GM23338 (cell line): ENCODE measurements around the gene TCF7L1. TPM values are rescaled to one million over a fixed set of nuclear protein-coding genes. Genes with fewer than 3 reads are reported as not detected.
A peak's percentile ranks its signal among the peaks of the same experiment; 100 is the strongest.
"Not testable (repeated sequence)": the region's sequence is repeated elsewhere in the genome, so short reads cannot be mapped to it uniquely, and the experiment has no call there.

Experiments
- ATAC-seq: fragments of 200-7000 bp; cut with Tn5 transposase; 3 replicates; pipeline ENCODE4 v1.9.1; 2020
- DNase-seq: peaks from one replicate; pipeline ENCODE4 v3.0.0-alpha.2; 2015; ENCODE audit warnings: low spot score
- H2AFZ ChIP-seq: fragments of 200-600 bp; sonication (generic); 2 replicates; pipeline ENCODE4 v1.8.0; 2016; ENCODE audit warnings: antibody characterized with exemption, mild to moderate bottlenecking, moderate library complexity
- H3F3A ChIP-seq: fragments of 200-600 bp; sonication (generic); replicated peaks from 2 replicates; pipeline ENCODE4 v1.8.0; 2017; ENCODE audit warnings: antibody characterized with exemption, mixed run types, low read depth
- H3K27ac ChIP-seq: fragments of 200-600 bp; sonication (generic); 2 replicates; pipeline ENCODE4 v1.6.1; 2016; ENCODE audit warnings: low read depth
- H3K27me3 ChIP-seq: fragments of 200-600 bp; sonication (generic); 2 replicates; pipeline ENCODE4 v1.8.0; 2016; ENCODE audit warnings: mild to moderate bottlenecking, mixed run types, moderate library complexity; ENCODE audit not compliant: insufficient read depth
- H3K36me3 ChIP-seq: fragments of 200-600 bp; sonication (generic); 2 replicates; pipeline ENCODE4 v1.8.0; 2016; ENCODE audit warnings: mild to moderate bottlenecking; ENCODE audit not compliant: insufficient read depth
- H3K4me1 ChIP-seq: fragments of 200-600 bp; sonication (generic); 2 replicates; pipeline ENCODE4 v1.8.0; 2016; ENCODE audit warnings: mild to moderate bottlenecking, moderate library complexity; ENCODE audit not compliant: insufficient read depth
- H3K4me2 ChIP-seq: fragments of 200-600 bp; sonication (generic); 2 replicates; pipeline ENCODE4 v1.7.1; 2017; ENCODE audit warnings: mixed run types
- H3K4me3 ChIP-seq: fragments of 200-600 bp; sonication (generic); 2 replicates; pipeline ENCODE4 v1.6.1; 2016; ENCODE audit warnings: mixed run types
- H3K79me2 ChIP-seq: fragments of 200-600 bp; sonication (generic); replicated peaks from 2 replicates; pipeline ENCODE4 v1.8.0; 2017; ENCODE audit warnings: mild to moderate bottlenecking; ENCODE audit not compliant: insufficient read depth
- H3K9me2 ChIP-seq: fragments of 200-600 bp; sonication (generic); 2 replicates; pipeline ENCODE4 v1.8.0; 2017; ENCODE audit not compliant: insufficient read depth
- H4K20me1 ChIP-seq: fragments of 200-600 bp; sonication (generic); replicated peaks from 2 replicates; pipeline ENCODE4 v1.8.0; 2017; ENCODE audit warnings: mild to moderate bottlenecking; ENCODE audit not compliant: insufficient read depth
- H3K27ac Mint-ChIP-seq: 2 replicates; pipeline ENCODE4 v1.8.0; 2020; ENCODE audit warnings: inconsistent platforms, mild to moderate bottlenecking, moderate library complexity, mixed read lengths
- H3K27me3 Mint-ChIP-seq: 3 replicates; pipeline ENCODE4 v1.8.0; 2022; ENCODE audit warnings: low read depth, mild to moderate bottlenecking, moderate library complexity, mixed read lengths, inconsistent platforms; ENCODE audit not compliant: insufficient read depth, poor library complexity
- H3K36me3 Mint-ChIP-seq: 3 replicates; pipeline ENCODE4 v1.8.0; 2021; ENCODE audit warnings: low read depth, mild to moderate bottlenecking, inconsistent platforms, moderate library complexity, mixed read lengths
- H3K4me1 Mint-ChIP-seq: 3 replicates; pipeline ENCODE4 v1.8.0; 2020; ENCODE audit warnings: mild to moderate bottlenecking, inconsistent platforms, mixed read lengths
- H3K4me3 Mint-ChIP-seq: 3 replicates; pipeline ENCODE4 v1.8.0; 2021; ENCODE audit warnings: moderate library complexity, mild to moderate bottlenecking, inconsistent platforms, mixed read lengths
- H3K9me3 Mint-ChIP-seq: 3 replicates; pipeline ENCODE4 v1.8.0; 2020; ENCODE audit warnings: moderate library complexity, mild to moderate bottlenecking, inconsistent platforms, mixed read lengths
- ETS1 ChIP-seq: IDR thresholded peaks from 2 replicates; pipeline ENCODE4 v1.6.1; 2016; ENCODE audit warnings: antibody characterized with exemption
- EZH2 ChIP-seq: fragments of 200-600 bp; sonication (generic); IDR thresholded peaks from one replicate; pipeline ENCODE4 v1.8.0; 2017; ENCODE audit warnings: antibody characterized with exemption, mild to moderate bottlenecking, low read depth; ENCODE audit not compliant: unreplicated experiment
- EZH2phosphoT487 ChIP-seq: fragments of 200-600 bp; sonication (generic); IDR thresholded peaks from one replicate; pipeline ENCODE4 v1.8.1; 2018; ENCODE audit warnings: antibody characterized with exemption; ENCODE audit not compliant: unreplicated experiment
- JUNB ChIP-seq: IDR thresholded peaks from one replicate; pipeline ENCODE4 v1.6.1; 2016; ENCODE audit warnings: antibody characterized with exemption; ENCODE audit not compliant: unreplicated experiment
- NANOG ChIP-seq: IDR thresholded peaks from 2 replicates; pipeline ENCODE4 v1.6.1; 2016; ENCODE audit warnings: antibody characterized with exemption, borderline replicate concordance
- REST ChIP-seq: IDR thresholded peaks from one replicate; pipeline ENCODE4 v1.6.1; 2018; ENCODE audit warnings: antibody characterized with exemption; ENCODE audit not compliant: unreplicated experiment
- ZNF114 ChIP-seq: fragments of 250-450 bp; sonication (Bioruptor Pico); IDR thresholded peaks from 2 replicates; pipeline ENCODE4 v1.5.0; 2020; ENCODE audit warnings: mild to moderate bottlenecking, moderate library complexity
- ZNF331 ChIP-seq: fragments of 250-450 bp; sonication (Bioruptor Pico); IDR thresholded peaks from 2 replicates; pipeline ENCODE4 v1.5.0; 2020; ENCODE audit warnings: low read depth, mild to moderate bottlenecking, moderate library complexity
- ZNF462 ChIP-seq: fragments of 250-450 bp; sonication (Bioruptor Pico); IDR thresholded peaks from 2 replicates; pipeline ENCODE4 v1.5.0; 2020; ENCODE audit warnings: mild to moderate bottlenecking, moderate library complexity
- polyA plus RNA-seq: library from polyadenylated mRNA; unstranded; fragments of >200 nt; fragmentation: Nextera tagmentation; extraction: Ambion mirVana; gene quantifications from 2 replicates; pipeline ENCODE4 v1.2.1, GENCODE V29; 2016
- total RNA-seq: library from RNA; depleted of rRNA; stranded (reverse); fragments of >200 nt; shearing (Covaris generic); gene quantifications from 2 replicates; pipeline ENCODE4 v1.2.3, GENCODE V29; 2014

Gene TCF7L1
- total and polyA plus RNA-seq, 2 experiments from 2014 or later, result 47.3 to 101 TPM

GRCh38 chr2:85154048-85154753, 21.0 kb downstream of the TCF7L1 start (continued):
- TF ChIP-seq REST, result no peak
- no peak for TF ChIP-seq NANOG
- TF ChIP-seq EZH2phosphoT487, result no peak
- TF ChIP-seq ETS1, result no peak
- no peak for TF ChIP-seq JUNB
- TF ChIP-seq EZH2, result no peak
- no peak for TF ChIP-seq ZNF114 (CRISPR knock-in tag)

GRCh38 chr2:85155082-85155481, 21.9 kb downstream of the TCF7L1 start:
- H3K36me3 ChIP-seq, H3K27ac Mint-ChIP-seq, H3K4me2 ChIP-seq, H3K4me3 Mint-ChIP-seq, H3K9me3 Mint-ChIP-seq, H3K27ac ChIP-seq, H2AFZ ChIP-seq, ATAC-seq, DNase-seq, H3K9me2 ChIP-seq, H3F3A ChIP-seq, H3K27me3 ChIP-seq, H3K4me3 ChIP-seq: not testable (repeated sequence)
- H3K4me1 ChIP-seq, result peaks cover 45% of the 10 kb centered on the region
- H3K27me3 Mint-ChIP-seq, result peaks cover 11% of the 10 kb centered on the region
- H4K20me1 ChIP-seq, result peaks cover 96% of the 10 kb centered on the region
- H3K4me1 Mint-ChIP-seq, result peaks cover 70% of the 10 kb centered on the region
- H3K79me2 ChIP-seq, result peaks cover 100% of the 10 kb centered on the region
- peaks cover 53% of the 10 kb centered on the region for H3K36me3 Mint-ChIP-seq

- H3K4me3 Mint-ChIP-seq, result no peak overlapping the region
- Histone ChIP-seq H3K9me2 (no peaks in the 10 kb centered on the region), H3F3A (peaks cover 9% of the 10 kb centered on the region; the same call in 1 of the 2 replicates), H3K4me2 (no peak overlapping the region), H4K20me1 (peaks cover 94% of the 10 kb centered on the region), H2AFZ (no peak overlapping the region), H3K4me3 (no peak overlapping the region), H3K36me3 (no peaks in the 10 kb centered on the region; the same call in 1 of the 2 replicates), H3K27ac (peak overlapping the region; percentile 63), H3K4me1 (peaks cover 56% of the 10 kb centered on the region), H3K27me3 (no peaks in the 10 kb centered on the region), H3K79me2 (peaks cover 100% of the 10 kb centered on the region)
- DNase-seq, result no peak
- H3K27me3 Mint-ChIP-seq, result peaks cover 14% of the 10 kb centered on the region
- ATAC-seq, result no peak
- peaks cover 50% of the 10 kb centered on the region for H3K36me3 Mint-ChIP-seq
- peaks cover 79% of the 10 kb centered on the region for H3K4me1 Mint-ChIP-seq
- no peaks in the 10 kb centered on the region; the same call in 2 of the 3 replicates for H3K9me3 Mint-ChIP-seq
- peak overlapping the region; percentile 60; the same call in 1 of the 2 replicates for H3K27ac Mint-ChIP-seq
- TF ChIP-seq EZH2 (no peak), ZNF331 (no peak), ZNF462 (CRISPR knock-in tag) (no peak), EZH2phosphoT487 (no peak)
Observed at GRCh38 chr2:85156153-85156552, 23.0 kb downstream of the TCF7L1 start.
